CD4-positive, alpha-beta memory T cell (primary cell): ENCODE data around the gene DNAH1. TPM values are rescaled to one million over a fixed set of nuclear protein-coding genes. Genes with fewer than 3 reads are reported as not detected.
A peak's percentile ranks its signal among the peaks of the same experiment; 100 is the strongest.

Experiments
- CTCF ChIA-PET: fragments of 350-600 bp; sonication (Branson Sonifier 250); formaldehyde crosslinking; loops from one replicate; lab custom pipeline; 2021; ENCODE audit warnings: inconsistent platforms; ENCODE audit not compliant: partially characterized antibody; lab: Charles Lee
- POLR2A ChIA-PET: fragments of 350-600 bp; sonication (Branson Sonifier 250); formaldehyde crosslinking; loops from one replicate; lab custom pipeline; 2021; ENCODE audit not compliant: partially characterized antibody; lab: Charles Lee
- DNase-seq, 5 donors: peaks; one replicate each; pipeline versions ENCODE4 v3.0.0 to v3.0.0-alpha.2; 2020 to 2022; ENCODE audit warnings: mixed read lengths in 1 of 5
- H3K27ac ChIP-seq: one replicate; pipeline ENCODE4 v1.7.0; 2013; ENCODE audit warnings: low read depth, low read length
- H3K27me3 ChIP-seq: 2 replicates; pipeline ENCODE4 v1.7.0; 2013; ENCODE audit warnings: mild to moderate bottlenecking, low read length, moderate library complexity; ENCODE audit not compliant: insufficient read depth
- H3K36me3 ChIP-seq: 2 replicates; pipeline ENCODE4 v1.7.0; 2013; ENCODE audit warnings: mild to moderate bottlenecking, low read length, moderate library complexity; ENCODE audit not compliant: insufficient read depth
- H3K4me1 ChIP-seq: 2 replicates; pipeline ENCODE4 v1.7.0; 2013; ENCODE audit warnings: mild to moderate bottlenecking, low read length, moderate library complexity; ENCODE audit not compliant: insufficient read depth
- H3K4me3 ChIP-seq, 2 donors: one replicate each; pipeline ENCODE4 v1.7.0; 2013; ENCODE audit warnings: low read length in 2 of 2, mild to moderate bottlenecking in 1 of 2
- H3K9me3 ChIP-seq, 2 donors: one replicate each; pipeline ENCODE4 v1.7.0; 2013; ENCODE audit warnings: low read length in 2 of 2, control low read depth in 1 of 2; ENCODE audit not compliant: control insufficient read depth in 1 of 2
- H3K27ac Mint-ChIP-seq, 7 donors: one replicate each; pipeline ENCODE4 v1.8.0; 2020 to 2021; ENCODE audit warnings: mixed read lengths in 7 of 7, mild to moderate bottlenecking in 6 of 7, inconsistent platforms in 3 of 7, moderate library complexity in 3 of 7
- H3K27me3 Mint-ChIP-seq, 2 donors: one replicate each; pipeline ENCODE4 v1.8.0; 2020 to 2021; ENCODE audit warnings: mixed read lengths in 2 of 2
- H3K36me3 Mint-ChIP-seq, 2 donors: one replicate each; pipeline ENCODE4 v1.8.0; 2020 to 2021; ENCODE audit warnings: mixed read lengths in 2 of 2, inconsistent platforms in 1 of 2, mild to moderate bottlenecking in 1 of 2
- H3K4me1 Mint-ChIP-seq, 4 donors: one replicate each; pipeline ENCODE4 v1.8.0; 2020 to 2021; ENCODE audit warnings: mixed read lengths in 4 of 4, mild to moderate bottlenecking in 1 of 4
- H3K4me3 Mint-ChIP-seq, 8 donors: one replicate each; pipeline ENCODE4 v1.8.0; 2020 to 2021; ENCODE audit warnings: mixed read lengths in 8 of 8, mild to moderate bottlenecking in 7 of 8, moderate library complexity in 6 of 8, inconsistent platforms in 3 of 8
- H3K9me3 Mint-ChIP-seq, 8 donors: one replicate each; pipeline ENCODE4 v1.8.0; 2020 to 2021; ENCODE audit warnings: mixed read lengths in 8 of 8, mild to moderate bottlenecking in 5 of 8, inconsistent platforms in 3 of 8, moderate library complexity in 1 of 8
- intact Hi-C: fragments of 100-400 bp; cut with micrococcal nuclease; formaldehyde crosslinking; loops from one replicate; pipeline ENCODE4 v1.15.1; 2023
- polyA plus RNA-seq, 2 donors: library from polyadenylated mRNA; unstranded; fragments of 300-500 nt; fragmentation: Illumina TruSeq; gene quantifications; one replicate each; pipeline ENCODE4 v1.2.3, GENCODE V29; 2021
- total RNA-seq, 2 experiments: library from RNA; stranded (reverse); gene quantifications; one replicate each; pipeline ENCODE4 v1.2.3, GENCODE V29; 2021

Gene DNAH1
- total and polyA plus RNA-seq, 4 experiments from 2014 or later: 0.02 to 49.8 (median 23.1) TPM

GRCh38 chr3:52293491-52294319 is 22.4 kb upstream of the DNAH1 start:
- H3K9me3 Mint-ChIP-seq: no peaks in the 10 kb centered on the region
- H3K4me1 Mint-ChIP-seq: peaks cover 9 to 25% (median 21%) of the 10 kb centered on the region in 4 donors
- Histone ChIP-seq H3K36me3 (peaks cover 19% of the 10 kb centered on the region), H3K9me3 (no peaks in the 10 kb centered on the region), H3K27me3 (no peaks in the 10 kb centered on the region), H3K4me3 (no peak overlapping the region), H3K4me1 (peaks cover 20% of the 10 kb centered on the region), H3K27ac (no peak overlapping the region)
- H3K36me3 Mint-ChIP-seq: peaks cover 19 to 45% of the 10 kb centered on the region in 2 donors
- H3K27ac Mint-ChIP-seq: no peak overlapping the region
- no peak for DNase-seq
- ChIA-PET CTCF (interaction anchor here (2.2 to 32.2 kb wide), 2 partner anchors 45 to 52 kb away, joined by 9 to 684 read pairs; partner anchors contain the start of genes PPM1M and TWF2), POLR2A (interaction anchor here (37.2 kb wide), 1 partner anchor 47 kb away, joined by 1950 read pairs; the partner anchor contains the start of genes PPM1M and TWF2)
- no peak overlapping the region for H3K4me3 Mint-ChIP-seq
- H3K27me3 Mint-ChIP-seq: no peaks in the 10 kb centered on the region
- intact Hi-C loops: no loop called here

- no peak for DNase-seq
- no peak overlapping the region for H3K4me3 ChIP-seq
- ChIA-PET POLR2A (interaction anchor here (37.2 kb wide), 1 partner anchor 47 kb away, joined by 1950 read pairs; the partner anchor contains the start of genes PPM1M and TWF2), CTCF (interaction anchor here (2.2 to 32.2 kb wide), 2 partner anchors 44 to 53 kb away, joined by 9 to 684 read pairs; partner anchors contain the start of genes PPM1M and TWF2)
- Mint-ChIP-seq H3K36me3 (peaks cover 19 to 41% of the 10 kb centered on the region in 2 donors), H3K9me3 (no peaks in the 10 kb centered on the region), H3K4me1 (peaks cover 7 to 17% (median 13%) of the 10 kb centered on the region in 4 donors), H3K27me3 (no peaks in the 10 kb centered on the region), H3K27ac (no peak overlapping the region), H3K4me3 (no peak overlapping the region)
- H3K4me1 ChIP-seq: peaks cover 11% of the 10 kb centered on the region
- peaks cover 19% of the 10 kb centered on the region for H3K36me3 ChIP-seq
- H3K27ac ChIP-seq: no peak overlapping the region
- H3K9me3 ChIP-seq: no peaks in the 10 kb centered on the region
- intact Hi-C loops: no loop called here
- H3K27me3 ChIP-seq: no peaks in the 10 kb centered on the region
Observed at GRCh38 chr3:52294320-52295150, 21.6 kb upstream of the DNAH1 start.

GRCh38 chr3:52295671-52296208 is 20.4 kb upstream of the DNAH1 start:
- no peak overlapping the region for H3K27ac ChIP-seq
- no peak overlapping the region for H3K27ac Mint-ChIP-seq
- H3K4me1 Mint-ChIP-seq: peaks cover 5 to 15% (median 11%) of the 10 kb centered on the region in 4 donors
- peaks cover 7% of the 10 kb centered on the region for H3K4me1 ChIP-seq
- no peaks in the 10 kb centered on the region for H3K27me3 ChIP-seq
- H3K36me3 Mint-ChIP-seq: peaks cover 19 to 41% of the 10 kb centered on the region in 2 donors
- CTCF ChIA-PET: interaction anchor here (1.0 to 1.8 kb wide), 2 partner anchors 43 to 64 kb away, joined by 6 to 9 read pairs; no protein-coding TSS in a partner anchor
- no peaks in the 10 kb centered on the region for H3K9me3 ChIP-seq
- intact Hi-C loops: no loop called here
- no peaks in the 10 kb centered on the region for H3K9me3 Mint-ChIP-seq
- no peak overlapping the region for H3K4me3 Mint-ChIP-seq
- DNase-seq: no peak
- POLR2A ChIA-PET: interaction anchor here (0.9 to 37.2 kb wide), 2 partner anchors 19 to 49 kb away, joined by 3 to 1950 read pairs; partner anchors contain the start of genes PPM1M and TWF2
- no peaks in the 10 kb centered on the region for H3K27me3 Mint-ChIP-seq
- no peak overlapping the region for H3K4me3 ChIP-seq
- H3K36me3 ChIP-seq: peaks cover 17% of the 10 kb centered on the region

- POLR2A ChIA-PET: interaction anchor here (0.8 to 37.2 kb wide), 3 partner anchors 9 to 50 kb away, joined by 3 to 1950 read pairs (median 11); partner anchors contain the start of genes GLYCTK, PPM1M and TWF2
- CTCF ChIA-PET: interaction anchor here (0.7 to 1.7 kb wide), 3 partner anchors 66 to 77 kb away, joined by 3 to 9 read pairs (median 3); no protein-coding TSS in a partner anchor
Observed at GRCh38 chr3:52297242-52298148, 18.6 kb upstream of the DNAH1 start.

GRCh38 chr3:52298149-52299098 is 17.7 kb upstream of the DNAH1 start:
- no peak overlapping the region for H3K27ac ChIP-seq
- no peaks in the 10 kb centered on the region for H3K27me3 Mint-ChIP-seq
- H3K4me1 Mint-ChIP-seq: peaks cover 4 to 9% (median 5%) of the 10 kb centered on the region in 4 donors
- H3K9me3 Mint-ChIP-seq: no peaks in the 10 kb centered on the region
- DNase-seq: no peak
- no peaks in the 10 kb centered on the region for H3K4me1 ChIP-seq
- ChIA-PET POLR2A (interaction anchor here (0.8 to 37.2 kb wide), 3 partner anchors 11 to 51 kb away, joined by 3 to 1950 read pairs (median 8); partner anchors contain the start of genes GLYCTK, PPM1M and TWF2), CTCF (interaction anchor here (1.7 kb wide), 1 partner anchor 78 kb away, joined by 9 read pairs; no protein-coding TSS in a partner anchor)
- H3K4me3 Mint-ChIP-seq: no peak overlapping the region
- H3K9me3 ChIP-seq: no peaks in the 10 kb centered on the region
- H3K36me3 ChIP-seq: no peaks in the 10 kb centered on the region
- no peak overlapping the region for H3K4me3 ChIP-seq
- H3K27ac Mint-ChIP-seq: no peak overlapping the region
- H3K36me3 Mint-ChIP-seq: peaks cover 6 to 23% of the 10 kb centered on the region in 2 donors
- H3K27me3 ChIP-seq: no peaks in the 10 kb centered on the region
- intact Hi-C loops: no loop called here

More at GRCh38 chr3:52297242-52298148, 18.6 kb upstream of the DNAH1 start:
- Mint-ChIP-seq H3K9me3 (no peaks in the 10 kb centered on the region), H3K4me1 (peaks cover 4 to 9% (median 5%) of the 10 kb centered on the region in 4 donors), H3K36me3 (peaks cover 6 to 28% of the 10 kb centered on the region in 2 donors), H3K27me3 (no peaks in the 10 kb centered on the region), H3K27ac (peak overlapping the region in 3 of 7 donors; percentile 10 to 79 (median 78)), H3K4me3 (no peak overlapping the region)
- Histone ChIP-seq H3K27ac (no peak overlapping the region), H3K27me3 (no peaks in the 10 kb centered on the region), H3K4me3 (no peak overlapping the region), H3K9me3 (no peaks in the 10 kb centered on the region), H3K36me3 (no peaks in the 10 kb centered on the region), H3K4me1 (no peaks in the 10 kb centered on the region)
- intact Hi-C loops: no loop called here
- no peak for DNase-seq
